ENCODE data around the gene RUNX2.

DNA sequence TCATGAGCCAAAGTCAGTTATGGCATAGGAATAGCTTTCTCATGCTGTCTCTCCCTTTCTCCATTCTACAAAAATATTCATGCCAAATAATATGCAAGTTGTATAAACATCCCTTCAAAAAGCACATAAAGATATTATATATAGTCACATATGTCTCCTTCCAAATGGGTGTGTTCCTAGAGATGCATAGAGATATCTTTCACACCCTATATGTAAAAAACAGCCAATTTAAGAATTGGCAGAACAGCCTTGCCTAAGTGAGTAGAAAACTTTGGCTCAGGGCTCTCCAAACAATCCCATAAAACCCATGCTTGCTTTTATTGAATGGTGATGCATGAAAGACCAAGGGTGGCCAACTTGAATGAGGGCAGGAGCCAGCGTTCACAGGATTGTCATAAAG lies 324.3 kb downstream of the RUNX2 start:
- TF ChIP-seq ZNF266 (tag by site-specific recombination; IDR thresholded peaks at IDR 0.05; ENCODE audit: low read depth) (no peak), ZNF792 (tag by site-specific recombination; IDR thresholded peaks at IDR 0.05) (no peak), KLF16 (tag by site-specific recombination; IDR thresholded peaks at IDR 0.05) (no peak), ZNF776 (tag by site-specific recombination; IDR thresholded peaks at IDR 0.05; ENCODE audit: borderline replicate concordance) (no peak), ZNF658 (tag by site-specific recombination; IDR thresholded peaks at IDR 0.05) (no peak), KLF1 (tag by site-specific recombination; IDR thresholded peaks at IDR 0.05) (no peak), YY1 (tag by site-specific recombination; IDR thresholded peaks at IDR 0.05) (no peak), ZNF707 (tag by site-specific recombination; IDR thresholded peaks at IDR 0.05) (no peak), MEIS1 (CRISPR knock-in tag; IDR thresholded peaks at IDR 0.05; ENCODE audit: borderline replicate concordance) (no peak)
- TF ChIP-seq, protein P1, sequence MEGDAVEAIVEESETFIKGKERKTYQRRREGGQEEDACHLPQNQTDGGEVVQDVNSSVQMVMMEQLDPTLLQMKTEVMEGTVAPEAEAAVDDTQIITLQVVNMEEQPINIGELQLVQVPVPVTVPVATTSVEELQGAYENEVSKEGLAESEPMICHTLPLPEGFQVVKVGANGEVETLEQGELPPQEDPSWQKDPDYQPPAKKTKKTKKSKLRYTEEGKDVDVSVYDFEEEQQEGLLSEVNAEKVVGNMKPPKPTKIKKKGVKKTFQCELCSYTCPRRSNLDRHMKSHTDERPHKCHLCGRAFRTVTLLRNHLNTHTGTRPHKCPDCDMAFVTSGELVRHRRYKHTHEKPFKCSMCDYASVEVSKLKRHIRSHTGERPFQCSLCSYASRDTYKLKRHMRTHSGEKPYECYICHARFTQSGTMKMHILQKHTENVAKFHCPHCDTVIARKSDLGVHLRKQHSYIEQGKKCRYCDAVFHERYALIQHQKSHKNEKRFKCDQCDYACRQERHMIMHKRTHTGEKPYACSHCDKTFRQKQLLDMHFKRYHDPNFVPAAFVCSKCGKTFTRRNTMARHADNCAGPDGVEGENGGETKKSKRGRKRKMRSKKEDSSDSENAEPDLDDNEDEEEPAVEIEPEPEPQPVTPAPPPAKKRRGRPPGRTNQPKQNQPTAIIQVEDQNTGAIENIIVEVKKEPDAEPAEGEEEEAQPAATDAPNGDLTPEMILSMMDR (tag by site-specific recombination; IDR thresholded peaks at IDR 0.05) = no peak
- TF ChIP-seq, protein P2, sequence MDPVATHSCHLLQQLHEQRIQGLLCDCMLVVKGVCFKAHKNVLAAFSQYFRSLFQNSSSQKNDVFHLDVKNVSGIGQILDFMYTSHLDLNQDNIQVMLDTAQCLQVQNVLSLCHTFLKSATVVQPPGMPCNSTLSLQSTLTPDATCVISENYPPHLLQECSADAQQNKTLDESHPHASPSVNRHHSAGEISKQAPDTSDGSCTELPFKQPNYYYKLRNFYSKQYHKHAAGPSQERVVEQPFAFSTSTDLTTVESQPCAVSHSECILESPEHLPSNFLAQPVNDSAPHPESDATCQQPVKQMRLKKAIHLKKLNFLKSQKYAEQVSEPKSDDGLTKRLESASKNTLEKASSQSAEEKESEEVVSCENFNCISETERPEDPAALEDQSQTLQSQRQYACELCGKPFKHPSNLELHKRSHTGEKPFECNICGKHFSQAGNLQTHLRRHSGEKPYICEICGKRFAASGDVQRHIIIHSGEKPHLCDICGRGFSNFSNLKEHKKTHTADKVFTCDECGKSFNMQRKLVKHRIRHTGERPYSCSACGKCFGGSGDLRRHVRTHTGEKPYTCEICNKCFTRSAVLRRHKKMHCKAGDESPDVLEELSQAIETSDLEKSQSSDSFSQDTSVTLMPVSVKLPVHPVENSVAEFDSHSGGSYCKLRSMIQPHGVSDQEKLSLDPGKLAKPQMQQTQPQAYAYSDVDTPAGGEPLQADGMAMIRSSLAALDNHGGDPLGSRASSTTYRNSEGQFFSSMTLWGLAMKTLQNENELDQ (tag by site-specific recombination; IDR thresholded peaks at IDR 0.05; ENCODE audit: low read depth) = no peak
